B cell (primary cell): ENCODE data around the gene ZNF281. TPM values are rescaled to one million over a fixed set of nuclear protein-coding genes. Genes with fewer than 3 reads are reported as not detected.

Experiments used
- ATAC-seq: fragments of 200-7000 bp; cut with Tn5 transposase; one replicate; pipeline ENCODE4 v1.10.0; 2021; ENCODE audit warnings: low read depth, mild to moderate bottlenecking, moderate number of reproducible peaks, moderate library complexity
- CTCF ChIA-PET: fragments of 350-600 bp; sonication (Branson Sonifier 250); formaldehyde crosslinking; loops from one replicate; lab custom pipeline; 2021; ENCODE audit warnings: antibody characterized with exemption, inconsistent platforms; lab: Charles Lee
- POLR2A ChIA-PET: fragments of 350-600 bp; sonication (Branson Sonifier 250); formaldehyde crosslinking; loops from one replicate; lab custom pipeline; 2021; ENCODE audit warnings: antibody characterized with exemption; lab: Charles Lee
- DNase-seq: peaks from one replicate; pipeline ENCODE4 v3.0.0; 2013
- H2AFZ ChIP-seq: 2 replicates; pipeline ENCODE4 v1.6.1; 2012; ENCODE audit warnings: mild to moderate bottlenecking, low read depth, low read length; ENCODE audit not compliant: insufficient read depth, poor library complexity, severe bottlenecking
- H3K27ac ChIP-seq, 2 donors: 1 replicate in 1 of 2; 2 replicates in 1 of 2; pipeline ENCODE4 v1.5.1; 2012 to 2013; ENCODE audit warnings: low read length in 2 of 2, mild to moderate bottlenecking in 2 of 2, moderate library complexity in 1 of 2
- H3K27me3 ChIP-seq, 4 experiments: fragments of 200-600 bp in 1 of 4; sonication (generic) in 1 of 4; replicated peaks in 1 of 4; 1 replicate in 2 of 4; 2 replicates in 2 of 4; pipeline versions ENCODE4 v1.6.1 to v1.7.0; 2013 to 2016; ENCODE audit warnings: low read length in 3 of 4, mild to moderate bottlenecking in 2 of 4, mixed read lengths in 1 of 4, moderate library complexity in 1 of 4; ENCODE audit not compliant: insufficient read depth in 4 of 4, control insufficient read depth in 3 of 4; ENCODE audit errors: control extremely low read depth in 1 of 4
- H3K36me3 ChIP-seq, 2 experiments: replicated peaks in 1 of 2; 1 replicate in 1 of 2; 2 replicates in 1 of 2; pipeline versions ENCODE4 v1.6.1 to v1.7.1; 2013; ENCODE audit warnings: low read length in 1 of 2; ENCODE audit not compliant: insufficient read depth in 2 of 2, control insufficient read depth in 1 of 2; ENCODE audit errors: control extremely low read depth in 1 of 2, extremely low read depth in 1 of 2
- H3K4me1 ChIP-seq, 2 donors: fragments of 200-600 bp in 1 of 2; sonication (generic) in 1 of 2; 1 replicate in 1 of 2; 2 replicates in 1 of 2; pipeline versions ENCODE4 v1.5.1 to v1.6.1; 2013 to 2017; ENCODE audit warnings: low read length in 2 of 2; ENCODE audit not compliant: control insufficient read depth in 2 of 2, insufficient read depth in 2 of 2
- H3K4me2 ChIP-seq: replicated peaks from 2 replicates; pipeline ENCODE3; 2012; ENCODE audit warnings: mild to moderate bottlenecking, low read depth, low read length; ENCODE audit not compliant: poor library complexity, severe bottlenecking
- H3K4me3 ChIP-seq, 5 experiments: fragments of 200-600 bp in 1 of 5; sonication (generic) in 1 of 5; 1 replicate in 3 of 5; 2 replicates in 2 of 5; pipeline versions ENCODE4 v1.5.1 to v1.7.0; 2011 to 2016; ENCODE audit warnings: low read length in 4 of 5, mild to moderate bottlenecking in 4 of 5, low read depth in 2 of 5, control low read depth in 1 of 5, moderate library complexity in 1 of 5; ENCODE audit not compliant: insufficient read depth in 1 of 5; ENCODE audit errors: control extremely low read depth in 1 of 5, extremely low read depth in 1 of 5
- H3K79me2 ChIP-seq: fragments of 200-600 bp; sonication (generic); one replicate; pipeline ENCODE4 v1.6.0; 2016; ENCODE audit warnings: low read length; ENCODE audit not compliant: control insufficient read depth, insufficient read depth
- H3K9ac ChIP-seq: fragments of 200-600 bp; sonication (generic); 2 replicates; pipeline ENCODE4 v1.6.1; 2017; ENCODE audit warnings: mild to moderate bottlenecking, low read length, moderate library complexity
- H3K9me3 ChIP-seq, 3 donors: one replicate each; pipeline versions ENCODE4 v1.6.1 to v1.7.1; 2013; ENCODE audit warnings: low read length in 2 of 3; ENCODE audit not compliant: control insufficient read depth in 2 of 3, insufficient read depth in 1 of 3; ENCODE audit errors: control extremely low read depth in 1 of 3
- H4K20me1 ChIP-seq: 2 replicates; pipeline ENCODE4 v1.6.0; 2012; ENCODE audit warnings: mild to moderate bottlenecking, low read length; ENCODE audit not compliant: insufficient read depth, control insufficient read depth, poor library complexity, severe bottlenecking
- H3K27ac Mint-ChIP-seq: one replicate; pipeline ENCODE4 v1.8.0; 2021; ENCODE audit warnings: mixed read lengths
- H3K27me3 Mint-ChIP-seq: one replicate; pipeline ENCODE4 v1.8.0; 2021; ENCODE audit warnings: mixed read lengths
- H3K4me1 Mint-ChIP-seq: one replicate; pipeline ENCODE4 v1.8.0; 2021; ENCODE audit warnings: mixed read lengths
- H3K4me3 Mint-ChIP-seq: one replicate; pipeline ENCODE4 v1.8.0; 2021; ENCODE audit warnings: mixed read lengths
- H3K9me3 Mint-ChIP-seq: one replicate; pipeline ENCODE4 v1.8.0; 2022; ENCODE audit warnings: mixed read lengths; ENCODE audit not compliant: insufficient read depth
- EZH2 ChIP-seq: IDR thresholded peaks from 2 replicates; pipeline ENCODE4 v1.6.1; 2012; ENCODE audit warnings: borderline replicate concordance, low read depth, mild to moderate bottlenecking, moderate library complexity, low read length; ENCODE audit not compliant: insufficient read depth, poor library complexity, severe bottlenecking
- WGBS: methylation state at CpG from one replicate; pipeline ENCODE4 v1.1.5; 2013; ENCODE audit warnings: missing lambda C conversion rate; ENCODE audit not compliant: insufficient coverage; 5-methylcytosine and 5-hydroxymethylcytosine counted together
- intact Hi-C: fragments of 100-400 bp; cut with micrococcal nuclease; formaldehyde crosslinking; loops from one replicate; pipeline ENCODE4 v1.10.0; 2022
- polyA plus RNA-seq: library from polyadenylated mRNA; depleted of rRNA; stranded (reverse); fragments of >200 nt; gene quantifications from 2 replicates; pipeline ENCODE4 v1.2.3, GENCODE V29; 2012
- total RNA-seq, 2 donors: library from RNA; stranded (reverse); fragments of 120-200 nt in 1 of 2; gene quantifications; 1 replicate in 1 of 2; 2 replicates in 1 of 2; pipeline versions ENCODE4 v1.2.3 to v1.2.4, GENCODE V29; 2013 to 2022
- TF ChIP-seq, protein P1 (sequence below): fragments of 200-600 bp; IDR thresholded peaks from one replicate; pipeline ENCODE4 v1.8.0; 2022; ENCODE audit warnings: antibody characterized with exemption, mild to moderate bottlenecking

Gene ZNF281
- total and polyA plus RNA-seq, 2 donors (not counting 1 experiment from before 2014, with no cell fraction given), result 3.8 to 23.5 TPM

- H3K4me1 Mint-ChIP-seq, result peaks cover 7% of the 10 kb centered on the region
- H3K27ac ChIP-seq, result no peak overlapping the region
- no peak overlapping the region for H3K4me2 ChIP-seq
- no peak overlapping the region for H3K9ac ChIP-seq
- ChIA-PET CTCF (no interaction called here), POLR2A (no interaction called here)
- H2AFZ ChIP-seq, result no peak overlapping the region
- no peaks in the 10 kb centered on the region for H3K36me3 ChIP-seq
- no peak for TF ChIP-seq EZH2
- TF ChIP-seq, protein P1, sequence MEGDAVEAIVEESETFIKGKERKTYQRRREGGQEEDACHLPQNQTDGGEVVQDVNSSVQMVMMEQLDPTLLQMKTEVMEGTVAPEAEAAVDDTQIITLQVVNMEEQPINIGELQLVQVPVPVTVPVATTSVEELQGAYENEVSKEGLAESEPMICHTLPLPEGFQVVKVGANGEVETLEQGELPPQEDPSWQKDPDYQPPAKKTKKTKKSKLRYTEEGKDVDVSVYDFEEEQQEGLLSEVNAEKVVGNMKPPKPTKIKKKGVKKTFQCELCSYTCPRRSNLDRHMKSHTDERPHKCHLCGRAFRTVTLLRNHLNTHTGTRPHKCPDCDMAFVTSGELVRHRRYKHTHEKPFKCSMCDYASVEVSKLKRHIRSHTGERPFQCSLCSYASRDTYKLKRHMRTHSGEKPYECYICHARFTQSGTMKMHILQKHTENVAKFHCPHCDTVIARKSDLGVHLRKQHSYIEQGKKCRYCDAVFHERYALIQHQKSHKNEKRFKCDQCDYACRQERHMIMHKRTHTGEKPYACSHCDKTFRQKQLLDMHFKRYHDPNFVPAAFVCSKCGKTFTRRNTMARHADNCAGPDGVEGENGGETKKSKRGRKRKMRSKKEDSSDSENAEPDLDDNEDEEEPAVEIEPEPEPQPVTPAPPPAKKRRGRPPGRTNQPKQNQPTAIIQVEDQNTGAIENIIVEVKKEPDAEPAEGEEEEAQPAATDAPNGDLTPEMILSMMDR, result no peak
- no peaks in the 10 kb centered on the region for H3K9me3 ChIP-seq
- ATAC-seq (no peak), DNase-seq (no peak)
- intact Hi-C loops, result no loop called here
- H3K79me2 ChIP-seq, result no peaks in the 10 kb centered on the region
- H3K27me3 ChIP-seq, result no peaks in the 10 kb centered on the region
- no peak overlapping the region for H3K4me3 ChIP-seq
- no peaks in the 10 kb centered on the region for H3K9me3 Mint-ChIP-seq
- no peak overlapping the region for H3K27ac Mint-ChIP-seq
- peaks cover 3 to 6% of the 10 kb centered on the region in 2 donors for H3K4me1 ChIP-seq
- H3K4me3 Mint-ChIP-seq, result no peak overlapping the region
- no peaks in the 10 kb centered on the region for H3K27me3 Mint-ChIP-seq
- H4K20me1 ChIP-seq, result no peaks in the 10 kb centered on the region
Observed at GRCh38 chr1:200436436-200436835, 26.6 kb upstream of the ZNF281 start.

GRCh38 chr1:200435200-200435780 is 25.5 kb upstream of the ZNF281 start:
- POLR2A ChIA-PET, result no interaction called here

More at GRCh38 chr1:200435200-200435780, 25.5 kb upstream of the ZNF281 start:
- peaks cover 7% of the 10 kb centered on the region for H3K4me1 Mint-ChIP-seq
- WGBS, result 84% methylated on average over 4 of the region's 8 CpGs
- H3K9me3 ChIP-seq, result no peaks in the 10 kb centered on the region
- TF ChIP-seq, protein P1, result no peak
- no peak for TF ChIP-seq EZH2
- no peak overlapping the region for H3K4me3 ChIP-seq
- H2AFZ ChIP-seq, result no peak overlapping the region
- no peaks in the 10 kb centered on the region for H3K79me2 ChIP-seq
- no peaks in the 10 kb centered on the region for H3K27me3 ChIP-seq
- peaks cover 3 to 6% of the 10 kb centered on the region in 2 donors for H3K4me1 ChIP-seq
- intact Hi-C loops, result no loop called here
- no peaks in the 10 kb centered on the region for H3K36me3 ChIP-seq
- ATAC-seq (no peak), DNase-seq (no peak)
- no peaks in the 10 kb centered on the region for H3K9me3 Mint-ChIP-seq
- no peak overlapping the region for H3K4me3 Mint-ChIP-seq
- H3K4me2 ChIP-seq, result no peak overlapping the region
- no peak overlapping the region for H3K27ac ChIP-seq
- CTCF ChIA-PET, result no interaction called here
- H4K20me1 ChIP-seq, result no peaks in the 10 kb centered on the region
- H3K9ac ChIP-seq, result no peak overlapping the region
- no peak overlapping the region for H3K27ac Mint-ChIP-seq
- H3K27me3 Mint-ChIP-seq, result no peaks in the 10 kb centered on the region
